ENCODE data around the gene NFE2.

GRCh38 chr12:54294953-54295566, 5.8 kb downstream of the NFE2 start:
- no peak for TF ChIP-seq CTCF (IDR thresholded peaks at IDR 0.05)
- TF ChIP-seq POLR2A (IDR thresholded peaks at IDR 0.05) = no peak
